NCI-H146 (cell line): ENCODE measurements around the gene SPNS2.

Source experiments
- DNase-seq: peaks from one replicate; lab custom pipeline; 2025; lab: John Stamatoyannopoulos, UW

Gene SPNS2

DNA sequence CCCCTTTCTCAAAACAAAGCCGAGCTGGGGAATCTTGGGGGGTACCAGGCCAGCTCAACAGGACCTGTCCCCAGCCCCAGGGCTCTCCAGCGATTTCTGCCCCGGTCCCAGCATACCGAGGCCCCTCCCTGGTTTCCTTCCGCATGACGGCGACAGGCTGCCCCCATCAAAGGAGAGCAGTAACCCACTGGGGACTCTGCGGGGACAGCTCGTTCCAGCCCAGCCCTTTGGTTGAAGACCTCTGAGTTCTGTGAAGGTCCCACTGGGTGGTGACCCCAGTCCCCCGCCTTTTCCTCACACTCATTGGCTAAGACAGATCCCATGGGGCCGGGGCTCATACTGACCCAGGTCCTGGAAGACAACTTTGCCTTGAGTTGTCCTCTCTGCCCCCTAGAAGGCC is 89.7 kb downstream of the SPNS2 start:
- no peak for DNase-seq
